AG08395 (cell line): ENCODE data around the gene MESP1.

Source experiments
- DNase-seq: peaks from one replicate; pipeline ENCODE4 v3.0.0; 2012; ENCODE audit warnings: mixed read lengths, low spot score

Gene MESP1

GRCh38 chr15:89723031-89723430, 28.0 kb downstream of the MESP1 start:
- no peak for DNase-seq

GRCh38 chr15:89714775-89715174, 36.3 kb downstream of the MESP1 start:
- no peak for DNase-seq

- DNase-seq: no peak
These were observed 43.5 kb downstream of the MESP1 start for GRCh38 chr15:89707577-89707976.

GRCh38 chr15:89704411-89704810, 46.6 kb downstream of the MESP1 start:
- no peak for DNase-seq
